BLaER1 treated with 17β-estradiol and CSF1 and Interleukin-3, amounts not matched to agents 10 nM and 100 nM (cell line): ENCODE measurements around the gene FIGLA.

Source experiments
- H3K27ac ChIP-seq, 11 experiments: shearing (Covaris generic); formaldehyde crosslinking; 2 replicates each; pipeline ENCODE4 v1.8.1; 2022
- H3K27me3 ChIP-seq, 11 experiments: shearing (Covaris generic); formaldehyde crosslinking; 2 replicates each; pipeline ENCODE4 v1.8.1; 2022
- H3K36me3 ChIP-seq, 11 experiments: shearing (Covaris generic); formaldehyde crosslinking; 2 replicates each; pipeline ENCODE4 v1.8.1; 2022
- H3K4me1 ChIP-seq, 10 experiments: shearing (Covaris generic); formaldehyde crosslinking; 2 replicates each; pipeline ENCODE4 v1.8.1; 2022
- H3K4me2 ChIP-seq, 11 experiments: shearing (Covaris generic); formaldehyde crosslinking; 2 replicates each; pipeline ENCODE4 v1.8.1; 2022
- H3K4me3 ChIP-seq, 10 experiments: shearing (Covaris generic); formaldehyde crosslinking; 2 replicates each; pipeline ENCODE4 v1.8.1; 2022
- H3K9ac ChIP-seq, 11 experiments: shearing (Covaris generic); formaldehyde crosslinking; 2 replicates each; pipeline ENCODE4 v1.8.1; 2022
- H3K9me3 ChIP-seq, 11 experiments: shearing (Covaris generic); formaldehyde crosslinking; replicated peaks in 1 of 11; 2 replicates each; pipeline ENCODE4 v1.8.1; 2022
- H4K20me1 ChIP-seq, 11 experiments: shearing (Covaris generic); formaldehyde crosslinking; 2 replicates each; pipeline ENCODE4 v1.8.1; 2022
- Cebpa-rat ChIP-seq, 11 experiments: shearing (Covaris generic); IDR thresholded peaks; 2 replicates each; pipeline ENCODE4 v1.8.1; 2022

FIGLA gene, protein sequence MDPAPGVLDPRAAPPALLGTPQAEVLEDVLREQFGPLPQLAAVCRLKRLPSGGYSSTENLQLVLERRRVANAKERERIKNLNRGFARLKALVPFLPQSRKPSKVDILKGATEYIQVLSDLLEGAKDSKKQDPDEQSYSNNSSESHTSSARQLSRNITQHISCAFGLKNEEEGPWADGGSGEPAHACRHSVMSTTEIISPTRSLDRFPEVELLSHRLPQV

DNA sequence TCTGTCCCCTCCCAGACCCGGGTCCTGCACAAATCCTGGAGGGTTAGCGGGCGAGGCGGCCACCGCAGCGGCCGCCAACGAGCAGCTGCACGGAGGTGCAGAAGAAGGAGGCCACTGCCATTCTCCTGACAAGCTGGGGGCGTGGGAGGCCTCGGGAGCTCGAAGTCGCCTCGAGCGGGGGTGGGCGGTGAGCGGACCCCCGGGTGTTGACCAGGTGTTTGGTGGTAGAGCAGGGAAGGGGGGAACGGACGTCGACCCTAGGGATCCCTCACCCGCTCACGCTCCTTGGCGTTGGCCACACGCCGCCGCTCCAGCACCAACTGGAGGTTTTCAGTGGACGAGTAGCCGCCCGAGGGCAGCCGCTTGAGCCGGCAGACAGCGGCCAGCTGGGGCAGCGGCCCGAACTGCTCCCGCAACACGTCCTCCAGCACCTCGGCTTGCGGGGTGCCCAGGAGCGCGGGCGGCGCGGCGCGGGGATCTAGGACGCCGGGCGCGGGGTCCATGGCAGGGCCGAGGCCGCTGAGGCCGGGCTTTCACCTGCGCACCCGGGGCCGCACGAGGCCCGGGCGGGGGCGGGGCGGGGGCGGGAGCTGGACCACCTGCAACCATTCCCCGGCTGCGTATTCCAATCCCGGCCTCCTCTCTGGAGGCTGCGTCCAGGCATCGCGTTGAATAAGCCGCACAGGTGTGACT, at the start of gene FIGLA:
FIGLA (minus strand) TSS at position 508 of the 693 bp plus-strand sequence; CDS start at position 503, 5 bp downstream.
- no peaks in the 10 kb centered on the region for H3K36me3 ChIP-seq
- H3K27me3 ChIP-seq: peaks cover 0 to 12% (median 7%) of the 10 kb centered on the region in 11 experiments; a peak in 16 of 22 replicates
- no peaks in the 10 kb centered on the region for H3K9me3 ChIP-seq
- TF ChIP-seq Cebpa-rat (IDR thresholded peaks at IDR 0.05): no peak
- H3K4me2 ChIP-seq: peak within 1 kb of the TSS in 7 of 11 experiments; percentile 1 to 86 (median 76); a peak in 9 of 22 replicates
- 0 out of 22 replicates have a peak within 1 kb of the TSS, but pooled peaks of 1 of the 11 experiments have one; percentile 83 for H3K27ac ChIP-seq
- no peaks in the 10 kb centered on the region for H4K20me1 ChIP-seq
- no peak within 1 kb of the TSS for H3K4me3 ChIP-seq
- H3K4me1 ChIP-seq: peaks cover 6 to 53% (median 33%) of the 10 kb centered on the region in 10 experiments; a peak in 19 of 20 replicates
- no peak within 1 kb of the TSS for H3K9ac ChIP-seq

DNA sequence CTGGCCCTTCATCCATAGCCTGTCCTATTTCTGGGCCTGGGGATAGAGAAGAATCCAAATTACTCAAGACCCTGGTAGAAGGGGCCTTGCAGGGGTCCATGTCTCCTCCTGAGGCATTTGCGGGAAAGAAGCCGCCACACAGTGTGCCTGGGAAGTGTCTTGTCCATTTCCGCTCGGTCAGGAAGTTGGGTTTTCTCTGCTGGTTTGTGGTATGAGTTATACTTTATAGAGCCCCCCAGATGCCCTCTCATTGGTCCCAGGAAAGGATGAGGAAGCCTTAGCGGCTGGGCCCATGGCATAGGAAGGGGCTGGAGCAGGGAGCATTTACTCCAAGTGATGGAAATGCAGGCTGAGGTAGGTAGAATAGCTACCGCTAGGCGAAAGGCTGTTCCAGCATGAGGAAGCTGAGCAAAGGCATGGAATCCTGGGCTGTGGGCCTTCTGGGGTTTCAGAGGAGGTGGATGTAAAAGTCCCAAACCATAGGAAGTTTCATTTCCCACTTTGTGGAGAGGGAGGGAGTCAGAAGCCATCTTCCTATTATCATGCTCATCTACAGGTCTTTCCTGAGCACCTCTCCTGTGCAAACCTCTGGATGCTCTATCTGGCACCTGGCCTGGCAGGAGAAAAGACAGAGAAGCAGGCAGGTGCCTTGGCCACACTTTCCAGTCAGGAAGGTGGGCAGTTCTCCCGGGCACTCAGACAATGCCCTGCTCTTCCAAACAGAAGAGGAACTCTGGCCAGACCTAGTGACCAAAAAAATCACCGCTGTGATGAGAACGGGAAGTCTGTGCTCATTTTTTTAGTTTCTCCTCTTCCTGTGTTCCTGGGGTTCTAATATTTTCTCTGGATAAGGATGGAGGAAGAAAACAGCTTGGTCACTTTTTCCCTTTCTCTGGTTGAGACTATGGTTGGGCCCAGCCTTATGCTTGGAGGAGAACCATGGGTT, 47.8 kb upstream of the FIGLA start:
- no peaks in the 10 kb centered on the region for H3K36me3 ChIP-seq
- no peak for TF ChIP-seq Cebpa-rat (IDR thresholded peaks at IDR 0.05)
- peaks cover 4 to 12% (median 10%) of the 10 kb centered on the region in 11 experiments; a peak in 19 of 22 replicates for H3K9me3 ChIP-seq
- H3K27me3 ChIP-seq: no peaks in the 10 kb centered on the region
- H4K20me1 ChIP-seq: no peaks in the 10 kb centered on the region
- H3K4me2 ChIP-seq: peak overlapping the region in 6 of 11 experiments; percentile 9 to 76 (median 60); a peak in 10 of 22 replicates
- no peak overlapping the region for H3K4me3 ChIP-seq
- H3K9ac ChIP-seq: no peak overlapping the region
- H3K27ac ChIP-seq: no peak overlapping the region
- H3K4me1 ChIP-seq: peaks cover 0 to 42% (median 22%) of the 10 kb centered on the region in 10 experiments; a peak in 16 of 20 replicates

DNA sequence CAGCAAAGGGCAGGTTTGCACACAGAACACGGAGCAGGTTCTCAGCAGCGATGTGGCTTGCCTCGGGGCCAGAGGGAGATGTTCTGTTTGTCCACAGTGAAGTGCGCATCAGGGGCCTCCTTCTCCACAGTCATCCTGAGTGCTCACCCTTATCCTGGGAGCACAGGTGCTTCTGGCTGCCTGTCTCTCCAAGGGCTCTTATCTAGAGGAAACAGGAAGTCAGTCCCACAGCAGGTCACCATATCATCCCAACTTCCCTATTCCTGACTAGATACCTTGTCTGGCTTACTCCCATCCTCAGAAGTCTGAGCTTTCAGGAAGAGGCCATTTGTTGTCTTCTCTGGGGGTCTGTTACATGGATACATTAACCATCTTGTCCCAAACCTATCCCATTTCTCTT, 45.2 kb upstream of the FIGLA start, which contains the start of gene CD207:
CD207 (minus strand) TSS at position 174 of the 400 bp plus-strand sequence; CDS start at position 134, 40 bp downstream.
- TF ChIP-seq Cebpa-rat (IDR thresholded peaks at IDR 0.05): no peak
- peaks cover 7 to 58% (median 30%) of the 10 kb centered on the region in 10 experiments; a peak in 18 of 20 replicates for H3K4me1 ChIP-seq
- H3K27me3 ChIP-seq: no peaks in the 10 kb centered on the region
- no peaks in the 10 kb centered on the region for H3K36me3 ChIP-seq
- no peak within 1 kb of the TSS for H3K27ac ChIP-seq
- no peak within 1 kb of the TSS for H3K4me3 ChIP-seq
- H3K4me2 ChIP-seq: peak within 1 kb of the TSS in 8 of 11 experiments; percentile 3 to 46 (median 16); a peak in 8 of 22 replicates
- no peak within 1 kb of the TSS for H3K9ac ChIP-seq
- H3K9me3 ChIP-seq: no peaks in the 10 kb centered on the region
- no peaks in the 10 kb centered on the region for H4K20me1 ChIP-seq

DNA sequence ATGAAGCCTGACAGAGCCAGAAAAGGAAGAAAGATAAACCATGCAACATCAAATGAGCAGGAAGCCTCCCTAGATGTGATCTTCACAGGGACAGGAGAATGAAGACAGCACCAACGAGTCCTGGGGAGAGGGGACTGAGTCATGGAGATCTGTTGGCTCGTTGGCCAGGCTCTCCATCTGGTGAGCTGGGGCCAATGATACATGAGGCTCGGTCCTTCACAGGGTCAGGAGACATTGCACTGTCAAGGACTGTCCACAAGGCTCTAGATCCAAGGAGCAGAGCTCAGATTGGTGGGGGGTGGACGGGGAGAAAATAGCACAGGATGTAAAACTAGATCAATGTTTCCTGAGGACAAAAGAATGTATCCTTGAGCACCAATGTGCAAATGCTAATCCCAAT, 44.4 kb upstream of the FIGLA start:
- Histone ChIP-seq H3K27me3 (no peaks in the 10 kb centered on the region), H3K27ac (no peak overlapping the region), H3K4me2 (peak overlapping the region in 8 of 11 experiments; percentile 3 to 46 (median 16); a peak in 7 of 22 replicates), H3K9ac (no peak overlapping the region), H3K4me1 (peaks cover 9 to 63% (median 35%) of the 10 kb centered on the region in 10 experiments; a peak in 18 of 20 replicates), H3K4me3 (no peak overlapping the region), H3K9me3 (no peaks in the 10 kb centered on the region), H3K36me3 (no peaks in the 10 kb centered on the region), H4K20me1 (no peaks in the 10 kb centered on the region)
- no peak for TF ChIP-seq Cebpa-rat (IDR thresholded peaks at IDR 0.05)

DNA sequence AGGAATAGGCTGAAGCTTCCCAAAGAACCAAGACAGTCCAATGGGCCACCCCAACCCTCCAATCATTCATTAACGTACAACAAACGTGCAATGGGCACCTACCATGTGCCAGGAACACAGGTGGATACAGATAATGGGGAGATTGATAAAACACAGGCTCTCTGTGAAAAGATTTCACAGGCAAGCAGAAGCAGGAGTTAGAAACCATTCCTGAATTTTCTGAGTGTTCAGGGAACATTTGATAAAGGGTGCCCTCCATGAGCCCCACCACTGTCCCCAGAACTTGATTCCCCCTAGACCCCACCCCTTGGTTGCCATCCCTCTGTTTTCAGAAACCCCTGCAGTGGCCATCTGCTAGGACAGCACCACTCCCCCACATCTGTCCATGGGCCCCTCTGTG, 43.7 kb upstream of the FIGLA start:
- Histone ChIP-seq H3K9ac (no peak overlapping the region), H3K4me2 (peak overlapping the region in 6 of 11 experiments; percentile 3 to 46 (median 23); a peak in 8 of 22 replicates), H3K4me1 (peaks cover 16 to 66% (median 43%) of the 10 kb centered on the region in 10 experiments; a peak in 18 of 20 replicates), H4K20me1 (no peaks in the 10 kb centered on the region), H3K4me3 (no peak overlapping the region), H3K9me3 (no peaks in the 10 kb centered on the region), H3K27ac (no peak overlapping the region), H3K27me3 (no peaks in the 10 kb centered on the region), H3K36me3 (no peaks in the 10 kb centered on the region)
- TF ChIP-seq Cebpa-rat (IDR thresholded peaks at IDR 0.05): no peak

DNA sequence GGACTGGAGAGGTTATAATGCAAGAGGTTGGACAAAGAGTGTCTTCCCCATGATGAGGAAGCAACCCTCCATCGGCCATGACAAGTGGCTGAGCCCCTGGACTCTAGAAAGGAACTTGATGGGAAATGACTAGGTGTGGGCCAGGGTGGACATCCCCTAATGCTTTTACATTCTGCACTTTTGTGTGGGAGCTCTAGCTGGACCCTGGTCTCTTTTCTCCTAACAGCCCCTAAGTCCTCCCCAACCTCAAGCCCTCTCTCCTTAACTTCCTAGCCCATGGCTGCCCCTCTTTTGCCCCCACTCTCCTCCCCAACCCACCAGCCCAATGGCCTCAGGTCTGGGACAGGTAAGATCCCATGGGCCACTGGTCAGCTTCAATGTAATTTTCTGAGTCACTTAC, 42.8 kb upstream of the FIGLA start:
- Histone ChIP-seq H3K4me3 (no peak overlapping the region), H3K27ac (no peak overlapping the region), H3K4me1 (peaks cover 16 to 66% (median 43%) of the 10 kb centered on the region in 10 experiments; a peak in 18 of 20 replicates), H3K9ac (no peak overlapping the region), H3K9me3 (no peaks in the 10 kb centered on the region), H3K27me3 (no peaks in the 10 kb centered on the region), H3K36me3 (no peaks in the 10 kb centered on the region), H3K4me2 (peak overlapping the region in 1 of 11 experiments; percentile 72; a peak in 1 of 22 replicates), H4K20me1 (no peaks in the 10 kb centered on the region)
- no peak for TF ChIP-seq Cebpa-rat (IDR thresholded peaks at IDR 0.05)

DNA sequence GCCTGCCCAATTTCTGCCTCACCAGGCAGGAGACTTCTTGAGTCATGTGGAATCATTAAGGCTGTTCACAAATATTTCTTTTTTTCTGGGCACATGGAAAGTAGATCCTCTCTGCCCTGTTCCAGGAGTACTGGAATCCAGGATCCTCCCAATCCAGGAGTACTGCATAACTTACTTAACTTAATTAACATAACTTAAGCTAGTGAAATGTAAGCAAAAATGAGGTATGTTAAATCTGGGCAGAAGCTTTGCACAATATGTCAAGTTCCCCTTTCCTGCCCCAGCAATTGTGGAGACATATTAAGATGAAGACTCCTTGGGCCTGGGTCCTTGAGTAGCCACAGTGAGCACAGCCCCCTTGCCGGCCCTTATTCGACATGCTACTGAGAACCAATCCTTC, 41.9 kb upstream of the FIGLA start:
- peaks cover 11 to 63% (median 42%) of the 10 kb centered on the region in 10 experiments; a peak in 18 of 20 replicates for H3K4me1 ChIP-seq
- no peak overlapping the region for H3K9ac ChIP-seq
- H4K20me1 ChIP-seq: no peaks in the 10 kb centered on the region
- no peak overlapping the region for H3K27ac ChIP-seq
- no peaks in the 10 kb centered on the region for H3K27me3 ChIP-seq
- H3K36me3 ChIP-seq: no peaks in the 10 kb centered on the region
- no peaks in the 10 kb centered on the region for H3K9me3 ChIP-seq
- H3K4me2 ChIP-seq: peak overlapping the region in 6 of 11 experiments; percentile 24 to 72 (median 34); a peak in 7 of 22 replicates
- H3K4me3 ChIP-seq: no peak overlapping the region
- no peak for TF ChIP-seq Cebpa-rat (IDR thresholded peaks at IDR 0.05)

DNA sequence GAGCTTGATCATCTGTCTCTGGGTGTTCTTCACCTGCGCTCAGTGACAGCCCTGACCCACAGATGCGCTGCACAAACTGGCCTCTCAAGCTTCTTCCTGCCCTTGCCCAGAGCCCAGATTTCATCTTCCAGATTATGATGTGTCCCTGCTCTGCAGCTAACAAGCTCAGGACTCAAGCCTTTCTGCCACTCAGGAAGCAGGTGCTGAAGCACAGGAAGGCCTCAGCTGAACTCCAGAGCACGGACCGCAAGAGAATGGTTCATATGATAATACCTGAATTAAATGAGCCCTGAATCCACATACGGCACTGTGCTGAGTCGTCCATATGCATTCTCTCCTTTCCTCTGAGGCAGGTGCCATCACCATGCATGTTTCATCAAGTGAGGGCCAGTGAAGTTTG, 41.4 kb upstream of the FIGLA start:
- H3K27ac ChIP-seq: no peak overlapping the region
- no peak overlapping the region for H3K4me3 ChIP-seq
- no peaks in the 10 kb centered on the region for H3K27me3 ChIP-seq
- H3K9ac ChIP-seq: no peak overlapping the region
- H3K36me3 ChIP-seq: no peaks in the 10 kb centered on the region
- no peak for TF ChIP-seq Cebpa-rat (IDR thresholded peaks at IDR 0.05)
- no peaks in the 10 kb centered on the region for H3K9me3 ChIP-seq
- peaks cover 11 to 67% (median 44%) of the 10 kb centered on the region in 10 experiments; a peak in 19 of 20 replicates for H3K4me1 ChIP-seq
- H4K20me1 ChIP-seq: no peaks in the 10 kb centered on the region
- H3K4me2 ChIP-seq: peak overlapping the region in 10 of 11 experiments; percentile 6 to 72 (median 28); a peak in 14 of 22 replicates
